Astrocyte (in vitro differentiated cells and primary cell): ENCODE measurements around the gene CTSF.

Experiments
- EZH2 ChIP-seq: IDR thresholded peaks from 2 replicates; pipeline ENCODE4 v1.6.1; 2012; ENCODE audit warnings: mild to moderate bottlenecking, low read length, inconsistent platforms; ENCODE audit not compliant: insufficient read depth
- TF ChIP-seq, protein P1 (sequence below): IDR thresholded peaks from 2 replicates; pipeline ENCODE4 v1.5.1; 2011; ENCODE audit warnings: low read depth, mild to moderate bottlenecking, inconsistent platforms, low read length, moderate library complexity; ENCODE audit not compliant: insufficient read depth

DNA sequence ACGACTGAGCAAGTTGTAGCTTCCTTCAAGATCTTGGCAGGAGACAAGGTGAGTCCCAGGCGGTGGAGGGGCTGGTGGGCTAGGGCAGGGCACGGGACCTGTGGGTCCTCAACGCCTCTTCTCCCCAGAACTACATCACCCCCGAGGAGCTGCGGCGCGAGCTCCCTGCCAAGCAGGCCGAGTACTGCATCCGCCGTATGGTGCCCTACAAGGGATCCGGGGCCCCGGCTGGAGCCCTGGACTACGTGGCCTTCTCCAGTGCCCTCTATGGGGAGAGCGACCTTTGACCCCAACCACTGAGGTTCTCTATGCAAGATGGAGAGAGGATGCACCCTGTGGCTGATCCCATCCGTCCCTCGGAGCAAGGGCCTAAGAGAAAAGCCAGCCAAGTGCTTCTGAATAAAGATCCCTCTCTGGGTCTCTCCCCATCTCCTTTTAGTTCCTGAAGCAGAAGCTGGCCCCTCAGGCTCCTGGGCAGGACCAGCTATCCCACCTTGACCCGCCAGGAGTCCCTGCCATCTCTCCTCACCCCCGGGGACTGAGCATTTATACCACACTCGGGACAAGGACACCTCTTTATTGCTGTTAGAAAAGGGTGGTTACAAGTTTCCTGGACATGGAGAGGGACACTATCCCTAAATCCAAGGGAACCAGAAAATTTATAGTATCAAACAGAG, 5.4 kb downstream of the CTSF start:
- TF ChIP-seq, protein P1, sequence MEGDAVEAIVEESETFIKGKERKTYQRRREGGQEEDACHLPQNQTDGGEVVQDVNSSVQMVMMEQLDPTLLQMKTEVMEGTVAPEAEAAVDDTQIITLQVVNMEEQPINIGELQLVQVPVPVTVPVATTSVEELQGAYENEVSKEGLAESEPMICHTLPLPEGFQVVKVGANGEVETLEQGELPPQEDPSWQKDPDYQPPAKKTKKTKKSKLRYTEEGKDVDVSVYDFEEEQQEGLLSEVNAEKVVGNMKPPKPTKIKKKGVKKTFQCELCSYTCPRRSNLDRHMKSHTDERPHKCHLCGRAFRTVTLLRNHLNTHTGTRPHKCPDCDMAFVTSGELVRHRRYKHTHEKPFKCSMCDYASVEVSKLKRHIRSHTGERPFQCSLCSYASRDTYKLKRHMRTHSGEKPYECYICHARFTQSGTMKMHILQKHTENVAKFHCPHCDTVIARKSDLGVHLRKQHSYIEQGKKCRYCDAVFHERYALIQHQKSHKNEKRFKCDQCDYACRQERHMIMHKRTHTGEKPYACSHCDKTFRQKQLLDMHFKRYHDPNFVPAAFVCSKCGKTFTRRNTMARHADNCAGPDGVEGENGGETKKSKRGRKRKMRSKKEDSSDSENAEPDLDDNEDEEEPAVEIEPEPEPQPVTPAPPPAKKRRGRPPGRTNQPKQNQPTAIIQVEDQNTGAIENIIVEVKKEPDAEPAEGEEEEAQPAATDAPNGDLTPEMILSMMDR: no peak
- no peak for TF ChIP-seq EZH2
